ENCODE data around the gene GPR37L1.
"Not testable (repeated sequence)": the region's sequence is repeated elsewhere in the genome, so short reads cannot be mapped to it uniquely, and the experiment has no call there.

Gene GPR37L1

GRCh38 chr1:202171292-202172014, 48.7 kb downstream of the GPR37L1 start:
- no peak for TF ChIP-seq CTCF (IDR thresholded peaks at IDR 0.05; ENCODE audit: borderline replicate concordance, insufficient read depth, low read depth, low read length)
- no peak overlapping the region for H3K4me3 ChIP-seq (ENCODE audit: low read depth, low read length)

- TF ChIP-seq CTCF (IDR thresholded peaks at IDR 0.05; ENCODE audit: borderline replicate concordance, insufficient read depth, low read depth, low read length): no peak
These were observed 49.3 kb downstream of the GPR37L1 start for GRCh38 chr1:202172015-202172355.

GRCh38 chr1:202173993-202174392, 51.3 kb downstream of the GPR37L1 start:
- no peak for TF ChIP-seq CTCF (IDR thresholded peaks at IDR 0.05; ENCODE audit: borderline replicate concordance, insufficient read depth, low read depth, low read length)

More at GRCh38 chr1:202172015-202172355, 49.3 kb downstream of the GPR37L1 start:
- no peak overlapping the region for H3K4me3 ChIP-seq (ENCODE audit: low read depth, low read length)

GRCh38 chr1:202176949-202177927, 54.5 kb downstream of the GPR37L1 start:
- no peak overlapping the region for H3K4me3 ChIP-seq (ENCODE audit: low read depth, low read length)
- TF ChIP-seq CTCF (IDR thresholded peaks at IDR 0.05; ENCODE audit: borderline replicate concordance, insufficient read depth, low read depth, low read length): no peak

More at GRCh38 chr1:202173993-202174392, 51.3 kb downstream of the GPR37L1 start:
- no peak overlapping the region for H3K4me3 ChIP-seq (ENCODE audit: low read depth, low read length)

- no peak for TF ChIP-seq CTCF (IDR thresholded peaks at IDR 0.05; ENCODE audit: borderline replicate concordance, insufficient read depth, low read depth, low read length)
- H3K4me3 ChIP-seq (ENCODE audit: low read depth, low read length): no peak overlapping the region
These were observed 57.4 kb downstream of the GPR37L1 start for GRCh38 chr1:202179828-202180750.

- H3K4me3 ChIP-seq (ENCODE audit: low read depth, low read length): not testable (repeated sequence)
These were observed 58.0 kb downstream of the GPR37L1 start for GRCh38 chr1:202180751-202181139.

GRCh38 chr1:202181586-202181985, 58.9 kb downstream of the GPR37L1 start:
- TF ChIP-seq CTCF (IDR thresholded peaks at IDR 0.05; ENCODE audit: borderline replicate concordance, insufficient read depth, low read depth, low read length): no peak
- no peak overlapping the region for H3K4me3 ChIP-seq (ENCODE audit: low read depth, low read length)
